ENCODE results near the gene VPS37B. TPM values are rescaled to one million over a fixed set of nuclear protein-coding genes. Genes with fewer than 3 reads are reported as not detected.

The VPS37B gene
- total RNA-seq, 1 experiment from 2014 or later: 24.0 TPM

- no peaks in the 10 kb centered on the region for H3K27me3 ChIP-seq (replicated peaks; ENCODE audit: control insufficient read depth, insufficient read depth, low read length)
- Mint-ChIP-seq H3K27me3 (ENCODE audit: insufficient read depth, unreplicated experiment) (no peaks in the 10 kb centered on the region), H3K4me3 (ENCODE audit: unreplicated experiment) (peak overlapping the region; percentile 94), H3K4me1 (ENCODE audit: low read depth, unreplicated experiment) (peaks cover 50% of the 10 kb centered on the region), H3K27ac (ENCODE audit: unreplicated experiment) (peak overlapping the region; percentile 59), H3K9me3 (ENCODE audit: unreplicated experiment) (no peaks in the 10 kb centered on the region), H3K36me3 (ENCODE audit: insufficient read depth, unreplicated experiment) (peaks cover 12% of the 10 kb centered on the region)
- no peaks in the 10 kb centered on the region for H3K9me3 ChIP-seq
- H3K4me1 ChIP-seq: peaks cover 39% of the 10 kb centered on the region
- TF ChIP-seq CTCF (IDR thresholded peaks at IDR 0.05; ENCODE audit: insufficient read depth in 1 of 2, low read depth in 1 of 2, low read length in 1 of 2, severe bottlenecking in 1 of 2, unreplicated experiment in 1 of 2): no peak
- H3K36me3 ChIP-seq (ENCODE audit: control insufficient read depth, insufficient read depth, low read length): peaks cover 1% of the 10 kb centered on the region; the same call in 1 of the 2 replicates
- no peak for DNase-seq
- intact Hi-C loops (cut with micrococcal nuclease; ENCODE audit: unreplicated experiment): loop anchor here (10.0 kb wide), 1 partner anchor 63 kb away; the partner anchor contains the start of gene CCDC62
- ChIA-PET CTCF (interaction anchor here (0.5 kb wide), 1 partner anchor 136 kb away, joined by 3 read pairs; no protein-coding TSS in a partner anchor), POLR2A (no interaction called here)
- H3K4me3 ChIP-seq (ENCODE audit: low read depth, low read length): peak overlapping the region; percentile 11; the same call in 1 of the 2 replicates
- no TSS peak for BruUV-seq (replicated peaks)
These were observed 58.3 kb downstream of the VPS37B start for GRCh38 chr12:122837306-122838265.

- Histone ChIP-seq H3K4me1 (peaks cover 31% of the 10 kb centered on the region), H3K27me3 (replicated peaks; ENCODE audit: control insufficient read depth, insufficient read depth, low read length) (no peaks in the 10 kb centered on the region), H3K4me3 (ENCODE audit: low read depth, low read length) (peak overlapping the region; percentile 72), H3K36me3 (ENCODE audit: control insufficient read depth, insufficient read depth, low read length) (peaks cover under 1% of the 10 kb centered on the region; the same call in 1 of the 2 replicates), H3K9me3 (no peaks in the 10 kb centered on the region)
- Mint-ChIP-seq H3K4me1 (ENCODE audit: low read depth, unreplicated experiment) (peaks cover 36% of the 10 kb centered on the region), H3K27ac (ENCODE audit: unreplicated experiment) (peak overlapping the region; percentile 94), H3K9me3 (ENCODE audit: unreplicated experiment) (no peaks in the 10 kb centered on the region), H3K4me3 (ENCODE audit: unreplicated experiment) (peak overlapping the region; percentile 94), H3K27me3 (ENCODE audit: insufficient read depth, unreplicated experiment) (no peaks in the 10 kb centered on the region), H3K36me3 (ENCODE audit: insufficient read depth, unreplicated experiment) (peaks cover 12% of the 10 kb centered on the region)
- DNase-seq: peak in 1 of 2 experiments; percentile 41
- intact Hi-C loops (cut with micrococcal nuclease; ENCODE audit: unreplicated experiment): loop anchor here (10.0 kb wide), 1 partner anchor 61 kb away; the partner anchor contains the start of gene CCDC62
- CTCF ChIA-PET: interaction anchor here (0.6 to 1.5 kb wide), 2 partner anchors 42 to 53 kb away, joined by 4 to 5 read pairs; no protein-coding TSS in a partner anchor
- BruUV-seq (replicated peaks): no TSS peak
- TF ChIP-seq CTCF (IDR thresholded peaks at IDR 0.05; ENCODE audit: insufficient read depth in 1 of 2, low read depth in 1 of 2, low read length in 1 of 2, severe bottlenecking in 1 of 2, unreplicated experiment in 1 of 2): no peak
- POLR2A ChIA-PET: interaction anchor here (0.5 to 0.9 kb wide), 3 partner anchors 18 to 130 kb away, joined by 3 to 8 read pairs (median 3); partner anchors contain the start of gene ABCB9
These were observed 59.6 kb downstream of the VPS37B start for GRCh38 chr12:122836027-122836921.
